GM18873 (cell line): ENCODE measurements around the gene PDCD10.
A peak's percentile ranks its signal among the peaks of the same experiment; 100 is the strongest.

Experiments used
- ATAC-seq: cut with Tn5 transposase; IDR thresholded peaks from one replicate; pipeline ENCODE4 v1.9.1; 2021; ENCODE audit warnings: mild to moderate bottlenecking, moderate library complexity, moderate number of reproducible peaks; ENCODE audit not compliant: unreplicated experiment, low FRiP score

PDCD10 gene

DNA sequence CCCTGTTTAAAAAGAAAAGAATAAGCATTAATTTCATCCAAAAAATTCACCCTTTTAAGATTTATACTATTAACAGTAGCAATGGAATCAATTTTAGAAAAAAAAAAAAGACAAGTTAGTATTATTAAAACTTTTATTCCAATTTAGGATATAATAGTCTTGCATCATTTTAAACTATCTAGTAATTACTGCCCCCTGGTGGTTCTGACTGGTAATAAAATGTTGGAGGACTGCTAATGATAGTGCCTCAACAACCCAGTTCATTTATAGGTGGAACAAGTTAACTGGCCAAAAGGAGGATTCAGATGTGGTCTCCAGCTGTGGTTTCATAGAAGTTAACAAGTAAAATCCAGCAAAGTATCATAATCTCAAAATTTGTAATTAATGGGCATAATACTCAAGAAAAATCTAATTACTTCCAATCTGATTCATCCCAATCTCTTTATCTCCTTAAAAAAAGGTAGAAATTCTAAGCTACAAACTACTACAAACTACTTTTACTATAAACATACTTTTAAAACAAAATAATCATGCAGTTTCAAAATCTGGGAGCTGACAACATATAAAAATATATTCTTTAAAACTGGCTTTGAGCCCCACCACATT lies 50.2 kb downstream of the PDCD10 start:
- peak; percentile 75 for ATAC-seq

DNA sequence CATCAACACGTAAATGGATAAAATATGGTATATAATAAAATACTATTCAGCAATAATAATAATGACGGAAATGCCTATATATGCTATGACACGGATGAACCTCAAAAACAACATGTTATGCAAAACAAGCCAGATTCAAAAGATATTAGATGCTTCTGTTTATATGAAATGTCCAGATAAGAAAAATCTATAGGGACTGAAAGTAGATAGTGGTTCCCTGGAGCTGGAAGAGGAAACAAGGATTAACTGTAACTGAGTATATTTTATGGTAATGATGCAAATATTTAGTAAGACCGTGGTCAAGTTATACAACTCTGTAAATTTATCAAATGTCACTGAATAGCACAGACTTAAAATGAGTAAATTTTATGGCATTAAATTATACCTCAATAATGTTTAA lies 55.2 kb downstream of the PDCD10 start:
- no peak for ATAC-seq

DNA sequence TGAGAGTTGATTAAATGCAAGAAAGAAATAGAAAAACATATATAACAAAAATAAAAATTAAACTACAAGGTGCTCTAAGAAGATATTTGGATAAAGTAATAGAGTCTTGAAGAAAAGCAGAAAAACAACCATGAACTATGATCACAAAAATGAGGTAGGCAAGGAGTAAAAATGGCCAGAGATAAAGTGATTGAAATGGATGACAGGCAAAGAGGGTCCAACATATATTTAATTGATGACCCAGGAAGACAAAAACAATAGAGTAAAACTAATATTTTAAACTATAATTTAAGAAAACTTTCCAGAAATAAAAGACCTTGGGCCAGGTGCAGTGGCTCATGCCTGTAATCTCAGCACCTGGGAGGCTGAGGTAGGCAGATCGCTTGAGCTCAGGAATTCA lies 58.8 kb downstream of the PDCD10 start:
- ATAC-seq = no peak

DNA sequence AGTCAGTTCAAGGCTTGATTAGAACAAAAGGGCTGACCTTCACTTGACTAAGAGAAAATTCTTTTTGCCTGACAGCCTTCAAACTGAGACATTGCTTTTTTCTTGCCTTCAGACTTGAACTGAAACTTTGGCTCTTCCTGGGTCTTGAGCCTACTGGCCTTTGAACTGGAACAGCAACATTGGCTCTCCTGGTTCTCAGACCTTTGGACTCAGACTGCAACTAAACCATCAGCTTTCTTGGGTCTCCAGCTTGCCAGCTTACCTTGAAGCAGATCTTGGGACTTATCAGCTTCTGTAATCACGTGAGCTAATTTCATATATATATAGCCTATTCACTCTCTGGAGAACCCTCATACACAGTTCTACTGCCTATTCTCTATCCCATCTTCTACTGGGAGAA lies 61.5 kb downstream of the PDCD10 start:
- no peak for ATAC-seq

- ATAC-seq = no peak
Observed at GRCh38 chr3:167671878-167672427, 62.7 kb downstream of the PDCD10 start.

DNA sequence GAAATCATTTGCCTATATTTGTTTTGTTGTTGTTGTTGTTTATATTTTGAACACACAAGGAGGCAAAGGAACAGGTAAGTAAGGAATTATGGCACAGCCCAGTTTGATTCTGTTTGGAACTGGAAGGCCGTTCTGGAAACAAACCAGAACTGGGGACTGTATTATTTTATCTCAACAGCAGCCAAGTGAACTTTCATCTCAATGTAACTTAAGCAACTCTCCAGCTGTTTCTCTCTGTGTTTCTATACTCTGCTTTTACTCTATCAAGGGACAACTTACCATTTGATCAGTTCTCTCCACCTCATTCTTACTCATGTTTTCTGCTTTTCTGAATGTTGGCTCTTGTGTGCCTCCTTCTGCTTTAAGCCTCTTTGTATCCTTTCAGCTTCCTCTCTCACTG lies 65.0 kb downstream of the PDCD10 start:
- no peak for ATAC-seq

GRCh38 chr3:167668651-167669050 lies 66.0 kb downstream of the PDCD10 start:
- no peak for ATAC-seq

DNA sequence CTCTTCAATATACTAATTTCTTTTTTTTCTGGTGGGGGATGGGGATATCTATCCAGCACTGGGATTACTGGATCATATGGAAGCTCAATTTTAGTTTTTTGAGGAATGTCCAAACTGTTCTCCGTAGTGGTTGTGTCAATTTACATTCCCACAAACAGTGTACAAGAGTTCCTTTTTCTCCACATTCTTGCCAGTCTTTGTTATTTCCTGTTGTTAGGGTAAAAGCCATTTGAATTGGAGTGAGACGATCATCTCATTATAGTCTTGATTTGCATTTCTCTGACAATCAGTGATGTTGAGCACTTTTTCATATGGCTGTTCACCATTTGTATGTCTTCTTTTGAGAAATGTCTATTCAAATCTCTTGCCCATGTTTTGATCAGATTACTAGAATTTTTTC lies 68.1 kb downstream of the PDCD10 start:
- no peak for ATAC-seq

GRCh38 chr3:167662919-167663400 lies 71.7 kb downstream of the PDCD10 start:
- no peak for ATAC-seq

DNA sequence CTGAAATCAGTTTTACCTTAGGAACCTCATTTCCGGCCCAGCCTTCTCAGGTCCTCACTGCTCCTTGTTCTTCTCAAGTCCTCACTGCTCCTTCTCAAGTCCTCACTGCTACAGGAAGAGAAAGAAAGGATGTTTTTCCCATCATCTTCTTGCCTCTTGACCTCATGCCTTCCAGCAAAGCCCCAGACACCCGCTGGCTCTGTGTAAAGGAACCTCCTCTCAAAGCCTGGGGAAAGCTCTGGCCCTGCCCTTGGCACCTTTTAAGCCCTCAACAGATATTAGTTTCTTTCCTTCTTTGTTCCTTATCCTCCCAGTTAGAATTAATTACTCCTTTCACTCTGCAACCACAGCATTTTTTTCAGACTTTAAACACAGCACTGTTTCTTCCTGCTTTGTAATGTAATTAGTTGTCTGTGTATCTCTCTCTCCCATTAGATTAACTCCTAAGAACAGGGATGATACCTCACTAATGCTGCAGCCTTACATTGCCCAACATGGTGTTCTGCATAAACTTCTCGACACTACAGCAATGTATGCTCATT lies 76.9 kb downstream of the PDCD10 start:
- ATAC-seq = no peak

- no peak for ATAC-seq
Observed at GRCh38 chr3:167656821-167657220, 77.9 kb downstream of the PDCD10 start.

DNA sequence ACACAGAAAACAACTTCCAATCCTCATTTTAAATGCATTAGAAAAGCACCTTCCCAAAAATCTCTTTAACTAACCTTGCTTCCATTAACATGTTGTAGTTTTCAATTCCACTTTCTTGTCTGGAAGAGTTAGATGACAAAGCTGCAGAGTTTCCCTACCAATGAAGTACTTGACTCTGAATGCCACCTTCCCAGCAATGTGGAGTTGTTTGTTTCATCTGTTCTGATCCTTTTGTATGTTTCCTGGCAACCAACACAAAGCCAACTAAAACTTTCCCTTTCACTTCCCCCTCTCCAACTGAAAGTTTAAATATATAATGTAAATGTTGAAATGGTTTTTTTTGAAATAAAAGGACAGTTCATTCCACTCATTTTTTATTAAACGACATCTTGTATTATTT lies 80.9 kb downstream of the PDCD10 start, which contains the start of gene WDR49:
Gene WDR49, minus strand, starts transcription at position 183 of the 400 bp plus-strand sequence. CDS start 517 bp downstream, outside the sequence.
- no peak for ATAC-seq

DNA sequence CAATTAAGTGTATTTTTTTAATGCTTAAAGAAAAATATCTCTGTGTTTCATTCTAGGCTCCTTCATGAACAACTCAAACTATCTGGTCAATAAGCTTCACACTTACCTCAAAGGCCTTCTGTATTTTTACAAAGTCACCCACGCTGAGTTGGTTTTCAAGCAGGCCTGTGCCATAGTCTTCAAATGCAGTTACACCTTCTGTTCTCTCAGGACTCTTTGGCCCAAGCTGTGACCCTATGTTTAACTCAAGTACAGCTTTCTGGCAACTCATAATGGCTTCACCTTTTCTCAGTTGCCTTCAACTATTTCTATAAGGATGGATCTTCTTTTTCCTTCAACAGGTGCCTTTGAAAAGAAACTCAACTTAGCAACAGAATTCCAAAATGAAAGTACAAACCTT lies 81.5 kb downstream of the PDCD10 start:
- ATAC-seq = no peak

- ATAC-seq = no peak
Observed at GRCh38 chr3:167651826-167652225, 82.9 kb downstream of the PDCD10 start.

- ATAC-seq = no peak
Observed at GRCh38 chr3:167650459-167650858, 84.2 kb downstream of the PDCD10 start.

GRCh38 chr3:167649746-167650145 lies 84.9 kb downstream of the PDCD10 start:
- no peak for ATAC-seq

GRCh38 chr3:167644611-167645010 lies 90.1 kb downstream of the PDCD10 start:
- ATAC-seq = no peak
